GM12891 (cell line): ENCODE measurements around the gene NHSL2.

Experiments used
- DNase-seq: peaks from one replicate; pipeline ENCODE4 v3.0.0; 2011; ENCODE audit warnings: low spot score; ENCODE audit not compliant: insufficient read length
- FAIRE-seq: peaks from 2 replicates; lab custom pipeline; 2011; peaks lifted over from hg19 to GRCh38; lab: Jason Lieb, UNC
- PAX5 ChIP-seq: IDR thresholded peaks from 2 replicates; pipeline ENCODE4 v1.6.1; 2011; ENCODE audit warnings: low read length, moderate library complexity, mild to moderate bottlenecking; ENCODE audit not compliant: insufficient read depth, severe bottlenecking
- POLR2A ChIP-seq: IDR thresholded peaks from 2 replicates; pipeline ENCODE4 v1.6.1; 2011; ENCODE audit warnings: low read depth, low read length, control low read depth
- POLR2AphosphoS5 ChIP-seq: IDR thresholded peaks from 2 replicates; pipeline ENCODE4 v1.6.1; 2011; ENCODE audit warnings: low read depth, low read length, control low read depth
- POU2F2 ChIP-seq: IDR thresholded peaks from 2 replicates; pipeline ENCODE4 v1.6.1; 2011; ENCODE audit warnings: low read depth, mild to moderate bottlenecking, control low read depth, low read length, moderate library complexity
- SPI1 ChIP-seq: IDR thresholded peaks from 2 replicates; pipeline ENCODE4 v1.6.1; 2011; ENCODE audit warnings: low read depth, low read length, control low read depth
- TAF1 ChIP-seq: IDR thresholded peaks from 2 replicates; pipeline ENCODE4 v1.6.1; 2011; ENCODE audit warnings: low read depth, low read length, control low read depth

NHSL2 gene

GRCh38 chrX:71919431-71919830, 8.8 kb downstream of the NHSL2 start:
- FAIRE-seq = no peak

GRCh38 chrX:71919886-71920285, 9.2 kb downstream of the NHSL2 start:
- DNase-seq = no peak
- TF ChIP-seq POU2F2 (no peak), SPI1 (no peak), POLR2A (no peak), TAF1 (no peak), POLR2AphosphoS5 (no peak), PAX5 (no peak)

More at GRCh38 chrX:71919431-71919830, 8.8 kb downstream of the NHSL2 start:
- DNase-seq = no peak
- TF ChIP-seq POU2F2 (no peak), TAF1 (no peak), POLR2AphosphoS5 (no peak), PAX5 (no peak), SPI1 (no peak), POLR2A (no peak)

GRCh38 chrX:71922686-71923085, 12.0 kb downstream of the NHSL2 start:
- FAIRE-seq (no peak), DNase-seq (no peak)
- TF ChIP-seq POU2F2 = no peak

More at GRCh38 chrX:71919886-71920285, 9.2 kb downstream of the NHSL2 start:
- no peak for FAIRE-seq

GRCh38 chrX:71923516-71923915, 12.9 kb downstream of the NHSL2 start:
- no peak for TF ChIP-seq TAF1
- TF ChIP-seq POLR2AphosphoS5 = no peak
- TF ChIP-seq POLR2A = no peak
- FAIRE-seq (no peak), DNase-seq (no peak)

GRCh38 chrX:71927040-71927439, 16.4 kb downstream of the NHSL2 start:
- DNase-seq (no peak), FAIRE-seq (no peak)
- no peak for TF ChIP-seq SPI1
- no peak for TF ChIP-seq PAX5
- TF ChIP-seq POLR2AphosphoS5 = no peak

- FAIRE-seq (no peak), DNase-seq (no peak)
- TF ChIP-seq POLR2AphosphoS5 = no peak
- no peak for TF ChIP-seq PAX5
- no peak for TF ChIP-seq TAF1
- no peak for TF ChIP-seq POLR2A
- no peak for TF ChIP-seq POU2F2
- TF ChIP-seq SPI1 = no peak
Observed at GRCh38 chrX:71928856-71929255, 18.2 kb downstream of the NHSL2 start.

- no peak for DNase-seq
- FAIRE-seq = no peak
- TF ChIP-seq SPI1 = no peak
- TF ChIP-seq POLR2A = no peak
- TF ChIP-seq POLR2AphosphoS5 = no peak
- no peak for TF ChIP-seq PAX5
- TF ChIP-seq POU2F2 = no peak
- TF ChIP-seq TAF1 = no peak
Observed at GRCh38 chrX:71930298-71930697, 19.7 kb downstream of the NHSL2 start.

- FAIRE-seq (no peak), DNase-seq (no peak)
- TF ChIP-seq TAF1 = no peak
- no peak for TF ChIP-seq SPI1
- TF ChIP-seq POLR2A = no peak
- no peak for TF ChIP-seq POU2F2
- TF ChIP-seq PAX5 = no peak
- TF ChIP-seq POLR2AphosphoS5 = no peak
Observed at GRCh38 chrX:71935476-71935875, 24.8 kb downstream of the NHSL2 start.

- no peak for FAIRE-seq
- TF ChIP-seq POLR2AphosphoS5 (no peak), PAX5 (no peak)
Observed at GRCh38 chrX:71936632-71937031, 26.0 kb downstream of the NHSL2 start.

GRCh38 chrX:71938371-71938770, 27.7 kb downstream of the NHSL2 start:
- FAIRE-seq (no peak), DNase-seq (no peak)
- TF ChIP-seq POLR2A (no peak), TAF1 (no peak), PAX5 (no peak)

More at GRCh38 chrX:71936632-71937031, 26.0 kb downstream of the NHSL2 start:
- no peak for DNase-seq

GRCh38 chrX:71941145-71941544, 30.5 kb downstream of the NHSL2 start:
- TF ChIP-seq PAX5 (no peak), POU2F2 (no peak), POLR2AphosphoS5 (no peak), POLR2A (no peak), TAF1 (no peak), SPI1 (no peak)
- DNase-seq = no peak
- FAIRE-seq = no peak
